Stimulated activated CD4-positive, alpha-beta T cell treated with anti-CD3 and anti-CD28 coated beads, Interleukin-4, amount 100 ng/mL, for 48 hours (primary cell): Measurements from ENCODE around the gene CYP4B1.
"Not testable (repeated sequence)": the region's sequence is repeated elsewhere in the genome, so short reads cannot be mapped to it uniquely, and the experiment has no call there.

Experiments used
- DNase-seq, 2 donors: peaks; one replicate each; pipeline ENCODE4 v3.0.0-alpha.2; 2020; ENCODE audit warnings: low read depth in 2 of 2

CYP4B1 gene

GRCh38 chr1:46798810-46799209, at the start of gene CYP4B1:
TSS of gene CYP4B1 (plus strand) at chr1:46799046. CDS start at chr1:46799082, 36 bp downstream.
- no peak for DNase-seq

- no peak for DNase-seq
These were observed 49.4 kb upstream of the CYP4B1 start for GRCh38 chr1:46749404-46749803.

GRCh38 chr1:46749921-46750404, 48.9 kb upstream of the CYP4B1 start:
- no peak for DNase-seq

GRCh38 chr1:46753985-46754384, 44.9 kb upstream of the CYP4B1 start:
- DNase-seq: no peak

GRCh38 chr1:46754707-46755106, 44.1 kb upstream of the CYP4B1 start:
- not testable (repeated sequence) for DNase-seq

- DNase-seq: no peak
These were observed 43.7 kb upstream of the CYP4B1 start for GRCh38 chr1:46755121-46755520.

GRCh38 chr1:46757247-46757955, 41.4 kb upstream of the CYP4B1 start:
- DNase-seq: no peak

- no peak for DNase-seq
These were observed 40.8 kb upstream of the CYP4B1 start for GRCh38 chr1:46757956-46758528.

GRCh38 chr1:46760558-46761166, 38.2 kb upstream of the CYP4B1 start:
- DNase-seq: no peak

- no peak for DNase-seq
These were observed 37.1 kb upstream of the CYP4B1 start for GRCh38 chr1:46761740-46762139.

GRCh38 chr1:46764402-46764801, 34.4 kb upstream of the CYP4B1 start:
- no peak for DNase-seq

- DNase-seq: no peak
These were observed 31.1 kb upstream of the CYP4B1 start for GRCh38 chr1:46767649-46768282.

GRCh38 chr1:46768445-46768844, 30.4 kb upstream of the CYP4B1 start:
- no peak for DNase-seq

- no peak for DNase-seq
These were observed 29.7 kb upstream of the CYP4B1 start for GRCh38 chr1:46769028-46769740.

GRCh38 chr1:46770541-46770940, 28.3 kb upstream of the CYP4B1 start:
- no peak for DNase-seq

GRCh38 chr1:46772571-46772970, 26.3 kb upstream of the CYP4B1 start:
- no peak for DNase-seq

GRCh38 chr1:46774297-46774696, 24.5 kb upstream of the CYP4B1 start:
- DNase-seq: no peak

GRCh38 chr1:46778456-46778855, 20.4 kb upstream of the CYP4B1 start:
- DNase-seq: not testable (repeated sequence)

- DNase-seq: no peak
These were observed 14.2 kb upstream of the CYP4B1 start for GRCh38 chr1:46784666-46785065.

- not testable (repeated sequence) for DNase-seq
These were observed 10.2 kb upstream of the CYP4B1 start for GRCh38 chr1:46788634-46789033.

GRCh38 chr1:46790446-46791101, 8.3 kb upstream of the CYP4B1 start:
- DNase-seq: no peak
